Measurements from ENCODE around the gene SIRPB1.

- no peak for TF ChIP-seq CTCF (conservative IDR thresholded peaks at IDR 0.05; ENCODE audit: low read depth, low read length)
- TF ChIP-seq EZH2 (IDR thresholded peaks at IDR 0.05; ENCODE audit: low read length, unreplicated experiment) = no peak
These were observed 6.9 kb upstream of the SIRPB1 start for GRCh38 chr20:1626528-1627199.
